GM21381 (cell line): Measurements from ENCODE around the gene TMC5.
"Not testable (repeated sequence)": the region's sequence is repeated elsewhere in the genome, so short reads cannot be mapped to it uniquely, and the experiment has no call there.

Experiments
- ATAC-seq: cut with Tn5 transposase; IDR thresholded peaks from one replicate; pipeline ENCODE4 v1.9.1; 2021; ENCODE audit warnings: mild to moderate bottlenecking, moderate library complexity; ENCODE audit not compliant: unreplicated experiment

Gene TMC5

GRCh38 chr16:19397373-19397772 is 20.3 kb upstream of the TMC5 start:
- not testable (repeated sequence) for ATAC-seq

GRCh38 chr16:19400711-19401110 is 17.0 kb upstream of the TMC5 start:
- no peak for ATAC-seq

GRCh38 chr16:19406891-19407491 is 10.7 kb upstream of the TMC5 start:
- no peak for ATAC-seq

- ATAC-seq: no peak
These were observed 7.1 kb upstream of the TMC5 start for GRCh38 chr16:19410435-19411171.

- no peak for ATAC-seq
These were observed 6.4 kb upstream of the TMC5 start for GRCh38 chr16:19411298-19411697.

GRCh38 chr16:19412055-19412454 is 5.6 kb upstream of the TMC5 start:
- ATAC-seq: not testable (repeated sequence)

- ATAC-seq: no peak
These were observed 2.2 kb upstream of the TMC5 start for GRCh38 chr16:19415461-19415860.

GRCh38 chr16:19415918-19416317 is 1.8 kb upstream of the TMC5 start:
- no peak for ATAC-seq

- ATAC-seq: no peak
These were observed 517 bp downstream of the TMC5 start for GRCh38 chr16:19418200-19418599.

- no peak for ATAC-seq
These were observed 2.0 kb downstream of the TMC5 start for GRCh38 chr16:19419698-19420075.

GRCh38 chr16:19424478-19424877 is 6.8 kb downstream of the TMC5 start:
- no peak for ATAC-seq

GRCh38 chr16:19430345-19430744 is 12.7 kb downstream of the TMC5 start:
- ATAC-seq: no peak

GRCh38 chr16:19431636-19432340 is 14.1 kb downstream of the TMC5 start:
- ATAC-seq: no peak

GRCh38 chr16:19432429-19432828 is 14.7 kb downstream of the TMC5 start:
- ATAC-seq: no peak

GRCh38 chr16:19434584-19434983 is 16.9 kb downstream of the TMC5 start:
- ATAC-seq: no peak

GRCh38 chr16:19436540-19436939 is 18.9 kb downstream of the TMC5 start:
- no peak for ATAC-seq

- no peak for ATAC-seq
These were observed 19.6 kb downstream of the TMC5 start for GRCh38 chr16:19437280-19437679.

GRCh38 chr16:19438739-19439138 is 21.1 kb downstream of the TMC5 start:
- ATAC-seq: no peak

- no peak for ATAC-seq
These were observed 21.8 kb downstream of the TMC5 start for GRCh38 chr16:19439483-19439882.

GRCh38 chr16:19443659-19444058 is 26.0 kb downstream of the TMC5 start:
- no peak for ATAC-seq

GRCh38 chr16:19446300-19446846 is 28.7 kb downstream of the TMC5 start:
- ATAC-seq: no peak

GRCh38 chr16:19446886-19447285 is 29.2 kb downstream of the TMC5 start:
- no peak for ATAC-seq
